Suprapubic skin (tissue), 4 donors: Measurements from ENCODE around the gene HSP90B1. TPM values are rescaled to one million over a fixed set of nuclear protein-coding genes. Genes with fewer than 3 reads are reported as not detected.

Source experiments
- DNase-seq, 2 donors: peaks; one replicate each; pipeline ENCODE4 v3.0.0-alpha.2; 2019; ENCODE audit warnings: low spot score in 2 of 2
- H3K27ac ChIP-seq: fragments of 200-600 bp; sonication (generic); one replicate; pipeline ENCODE4 v1.5.1; 2019
- H3K27me3 ChIP-seq: fragments of 200-600 bp; sonication (generic); one replicate; pipeline ENCODE4 v1.5.1; 2019
- H3K36me3 ChIP-seq: fragments of 200-600 bp; sonication (generic); one replicate; pipeline ENCODE4 v1.5.1; 2019
- H3K4me1 ChIP-seq: fragments of 200-600 bp; sonication (generic); one replicate; pipeline ENCODE4 v1.5.1; 2019
- H3K4me3 ChIP-seq: fragments of 200-600 bp; sonication (generic); one replicate; pipeline ENCODE4 v1.5.1; 2019; ENCODE audit warnings: mild to moderate bottlenecking
- H3K9me3 ChIP-seq: fragments of 200-600 bp; sonication (generic); one replicate; pipeline ENCODE4 v1.5.1; 2019
- EP300 ChIP-seq: sonication (generic); formaldehyde crosslinking; IDR thresholded peaks from one replicate; pipeline ENCODE4 v1.6.1; 2017; ENCODE audit warnings: antibody characterized with exemption
- POLR2A ChIP-seq, 2 donors: fragments of 450-650 bp; IDR thresholded peaks; one replicate each; pipeline ENCODE4 v1.6.1; 2017; ENCODE audit warnings: antibody characterized with exemption in 2 of 2, mild to moderate bottlenecking in 2 of 2, moderate library complexity in 2 of 2
- POLR2AphosphoS5 ChIP-seq, 3 donors: sonication (generic); formaldehyde crosslinking; IDR thresholded peaks; one replicate each; pipeline ENCODE4 v1.6.1; 2017; ENCODE audit warnings: antibody characterized with exemption in 3 of 3
- WGBS: methylation state at CpG from one replicate; pipeline ENCODE4 v1.1.5; 2018; 5-methylcytosine and 5-hydroxymethylcytosine counted together
- total RNA-seq, 4 donors: library from RNA; depleted of rRNA; stranded (reverse); fragments of >200 nt; gene quantifications; one replicate each; pipeline ENCODE4 v1.1.0, GENCODE V29; 2016
- TF ChIP-seq, protein P1 (sequence below), 2 donors: fragments of 200-600 bp in 1 of 2; fragments of 450-650 bp in 1 of 2; sonication (generic) in 1 of 2; IDR thresholded peaks; one replicate each; pipeline ENCODE4 v1.5.1; 2016 to 2019; ENCODE audit warnings: antibody characterized with exemption in 2 of 2, mild to moderate bottlenecking in 1 of 2, moderate library complexity in 1 of 2

HSP90B1 gene
- total RNA-seq, 4 donors from 2014 or later = 138 to 156 (median 141) TPM

DNA sequence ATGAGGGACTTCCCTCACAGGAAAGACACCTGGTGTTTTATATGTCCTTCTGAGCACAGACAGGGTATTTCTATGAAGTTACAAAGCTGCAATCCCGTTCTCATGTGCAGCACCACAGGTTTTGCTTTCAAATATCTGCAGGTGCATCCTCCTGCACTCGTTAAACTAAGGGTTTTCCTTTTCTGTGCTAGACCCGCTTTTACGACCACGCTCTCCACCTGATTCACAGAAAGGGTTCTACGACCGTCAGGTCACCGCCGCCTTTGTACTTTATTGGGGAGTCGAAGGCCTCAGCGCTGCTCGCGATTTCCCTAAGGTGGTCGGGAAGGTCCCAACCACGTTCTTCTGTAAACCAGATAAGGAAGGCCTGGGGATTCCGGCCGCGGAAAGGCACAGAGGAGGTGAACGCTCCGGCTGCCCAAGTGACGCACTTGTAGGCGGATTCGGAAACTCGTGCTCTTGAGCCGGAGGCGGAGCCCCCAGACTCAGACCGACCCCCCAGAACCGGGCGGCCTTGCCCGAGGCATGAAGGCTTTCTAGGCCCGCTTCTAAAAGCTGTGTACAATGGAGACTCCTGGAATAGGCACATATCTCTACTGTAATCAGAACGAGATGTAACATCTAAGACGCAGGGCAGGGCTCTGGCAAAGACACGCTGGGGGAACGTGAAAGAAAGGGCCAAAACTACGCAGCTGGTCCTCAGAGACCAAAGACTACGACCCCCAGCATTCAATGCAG, 995 bp upstream of the HSP90B1 start:
- Histone ChIP-seq H3K4me1 (peaks cover 40% of the 10 kb centered on the region), H3K36me3 (peaks cover 10% of the 10 kb centered on the region), H3K27ac (peak overlapping the region; percentile 86), H3K4me3 (peak overlapping the region; percentile 86), H3K27me3 (no peaks in the 10 kb centered on the region), H3K9me3 (no peaks in the 10 kb centered on the region)
- peak in 1 of 2 donors; percentile 61 for TF ChIP-seq POLR2A (IDR thresholded peaks at IDR 0.05)
- TF ChIP-seq EP300 = no peak
- peak in 1 of 3 donors; percentile 52 for TF ChIP-seq POLR2AphosphoS5 (IDR thresholded peaks at IDR 0.05)
- TF ChIP-seq, protein P1, sequence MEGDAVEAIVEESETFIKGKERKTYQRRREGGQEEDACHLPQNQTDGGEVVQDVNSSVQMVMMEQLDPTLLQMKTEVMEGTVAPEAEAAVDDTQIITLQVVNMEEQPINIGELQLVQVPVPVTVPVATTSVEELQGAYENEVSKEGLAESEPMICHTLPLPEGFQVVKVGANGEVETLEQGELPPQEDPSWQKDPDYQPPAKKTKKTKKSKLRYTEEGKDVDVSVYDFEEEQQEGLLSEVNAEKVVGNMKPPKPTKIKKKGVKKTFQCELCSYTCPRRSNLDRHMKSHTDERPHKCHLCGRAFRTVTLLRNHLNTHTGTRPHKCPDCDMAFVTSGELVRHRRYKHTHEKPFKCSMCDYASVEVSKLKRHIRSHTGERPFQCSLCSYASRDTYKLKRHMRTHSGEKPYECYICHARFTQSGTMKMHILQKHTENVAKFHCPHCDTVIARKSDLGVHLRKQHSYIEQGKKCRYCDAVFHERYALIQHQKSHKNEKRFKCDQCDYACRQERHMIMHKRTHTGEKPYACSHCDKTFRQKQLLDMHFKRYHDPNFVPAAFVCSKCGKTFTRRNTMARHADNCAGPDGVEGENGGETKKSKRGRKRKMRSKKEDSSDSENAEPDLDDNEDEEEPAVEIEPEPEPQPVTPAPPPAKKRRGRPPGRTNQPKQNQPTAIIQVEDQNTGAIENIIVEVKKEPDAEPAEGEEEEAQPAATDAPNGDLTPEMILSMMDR (IDR thresholded peaks at IDR 0.05) = no peak
- peak; percentile 93 to 94 for DNase-seq
- 2% methylated on average over 35 of the region's 37 CpGs for WGBS

DNA sequence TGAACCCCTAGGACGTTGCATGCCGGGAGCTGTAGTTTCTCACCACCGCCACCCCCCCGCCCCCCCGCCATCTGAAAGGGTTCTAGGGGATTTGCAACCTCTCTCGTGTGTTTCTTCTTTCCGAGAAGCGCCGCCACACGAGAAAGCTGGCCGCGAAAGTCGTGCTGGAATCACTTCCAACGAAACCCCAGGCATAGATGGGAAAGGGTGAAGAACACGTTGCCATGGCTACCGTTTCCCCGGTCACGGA, 501 bp upstream of the HSP90B1 start:
- no peak for TF ChIP-seq POLR2A (IDR thresholded peaks at IDR 0.05)
- TF ChIP-seq EP300 = no peak
- no peak for TF ChIP-seq POLR2AphosphoS5 (IDR thresholded peaks at IDR 0.05)
- TF ChIP-seq, protein P1 (IDR thresholded peaks at IDR 0.05) = no peak
- peak overlapping the region; percentile 86 for H3K27ac ChIP-seq
- WGBS = 0% methylated on average over 10 of the region's 18 CpGs
- H3K4me3 ChIP-seq = peak overlapping the region; percentile 86
- H3K36me3 ChIP-seq = peaks cover 15% of the 10 kb centered on the region
- H3K27me3 ChIP-seq = no peaks in the 10 kb centered on the region
- no peak for DNase-seq
- peaks cover 42% of the 10 kb centered on the region for H3K4me1 ChIP-seq
- H3K9me3 ChIP-seq = no peaks in the 10 kb centered on the region

DNA sequence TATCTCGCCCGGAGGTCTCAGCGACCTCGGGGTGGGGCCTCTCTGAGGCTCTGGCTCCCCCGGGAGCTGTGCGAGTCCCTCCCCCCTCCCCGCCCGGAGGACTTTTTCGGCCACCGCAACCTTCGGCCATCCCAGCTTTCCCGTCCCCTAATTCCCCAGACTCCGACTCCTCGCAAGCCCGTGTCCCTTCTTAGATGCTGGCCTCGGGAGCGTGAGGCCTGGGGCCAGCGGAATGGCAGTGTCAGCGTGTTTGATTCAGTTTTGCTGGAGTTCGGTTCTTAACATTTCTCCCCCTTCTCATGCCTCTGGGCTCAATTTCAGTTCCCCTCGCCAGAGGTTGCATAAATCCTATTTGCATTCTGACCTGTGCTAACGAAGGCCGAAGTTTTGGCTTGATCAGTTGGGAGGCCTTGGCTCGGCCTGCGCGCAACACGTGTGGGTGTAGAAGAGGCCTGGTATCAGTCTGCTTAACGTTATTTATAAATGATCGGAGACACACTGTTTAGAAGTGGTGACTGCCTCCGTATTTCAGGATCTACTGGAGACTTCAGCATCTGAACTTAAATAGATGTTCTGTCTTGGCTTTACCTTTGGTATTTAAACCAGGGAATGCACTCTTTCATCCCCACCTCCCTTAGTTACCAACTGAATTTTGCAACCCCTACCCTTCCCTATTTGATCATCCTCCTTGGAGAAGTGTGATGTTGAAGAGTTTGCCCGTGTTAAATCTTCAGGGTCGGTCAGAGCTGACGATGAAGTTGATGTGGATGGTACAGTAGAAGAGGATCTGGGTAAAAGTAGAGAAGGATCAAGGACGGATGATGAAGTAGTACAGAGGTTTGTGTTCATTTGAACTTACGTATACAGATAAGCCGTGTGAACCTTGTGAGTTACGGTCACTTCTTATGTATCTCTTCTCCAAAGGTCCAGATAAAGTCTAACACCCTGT, 851 bp downstream of the HSP90B1 start:
- H3K4me3 ChIP-seq = peak overlapping the region; percentile 86
- TF ChIP-seq EP300 = no peak
- WGBS = 1% methylated on average over 37 of the region's 37 CpGs
- no peaks in the 10 kb centered on the region for H3K9me3 ChIP-seq
- peak overlapping the region; percentile 87 for H3K27ac ChIP-seq
- peaks cover 28% of the 10 kb centered on the region for H3K36me3 ChIP-seq
- DNase-seq = peak; percentile 73 to 82
- H3K4me1 ChIP-seq = peaks cover 46% of the 10 kb centered on the region
- H3K27me3 ChIP-seq = no peaks in the 10 kb centered on the region

DNA sequence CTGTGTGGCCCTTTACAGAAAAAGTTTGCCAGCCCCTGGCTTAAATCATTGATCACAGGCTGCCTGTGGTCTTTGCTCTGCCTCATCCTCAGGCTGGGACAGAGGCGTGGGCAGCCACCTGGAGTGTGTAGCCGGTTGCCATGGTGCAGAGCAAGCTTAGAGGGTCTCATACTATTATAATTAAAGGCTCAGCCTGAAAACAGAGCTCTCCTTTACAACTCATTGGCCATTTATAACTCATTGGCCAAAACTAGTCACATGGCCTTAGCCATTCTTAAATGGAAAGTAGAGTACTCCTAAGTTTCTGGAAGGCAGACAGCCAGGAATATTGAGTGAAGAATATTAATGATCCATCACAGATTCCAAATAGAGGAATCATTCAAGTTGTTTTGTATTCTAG, 3.0 kb downstream of the HSP90B1 start:
- Histone ChIP-seq H3K36me3 (peaks cover 48% of the 10 kb centered on the region), H3K4me1 (peaks cover 44% of the 10 kb centered on the region), H3K27ac (no peak overlapping the region), H3K27me3 (no peaks in the 10 kb centered on the region), H3K9me3 (no peaks in the 10 kb centered on the region), H3K4me3 (no peak overlapping the region)
- DNase-seq = no peak
- WGBS = 68% methylated on average over 2 of the region's 2 CpGs
- TF ChIP-seq, protein P1 (IDR thresholded peaks at IDR 0.05) = no peak
- TF ChIP-seq POLR2A (IDR thresholded peaks at IDR 0.05) (no peak), EP300 (no peak), POLR2AphosphoS5 (IDR thresholded peaks at IDR 0.05) (no peak)

DNA sequence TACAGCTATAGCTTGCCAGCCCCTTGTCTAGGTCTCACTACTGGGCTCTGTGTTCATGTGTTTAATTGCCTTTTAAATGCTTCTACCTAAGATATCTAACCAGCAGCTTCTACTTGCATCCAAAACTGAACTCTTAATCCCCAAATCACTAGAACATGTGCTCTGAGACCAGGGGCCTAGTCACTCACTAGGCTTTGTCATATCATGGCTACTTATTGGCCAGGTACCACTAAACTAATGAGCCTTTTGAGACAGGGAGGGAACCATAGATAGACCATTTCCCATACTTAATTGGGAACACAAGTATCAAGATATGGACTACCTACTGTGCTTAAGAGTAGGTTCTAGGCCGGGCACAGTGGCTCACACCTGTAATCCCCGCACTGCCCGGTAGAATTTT, 6.5 kb downstream of the HSP90B1 start:
- H3K27ac ChIP-seq = no peak overlapping the region
- H3K27me3 ChIP-seq = no peaks in the 10 kb centered on the region
- no peaks in the 10 kb centered on the region for H3K9me3 ChIP-seq
- no peak overlapping the region for H3K4me3 ChIP-seq
- DNase-seq = no peak
- H3K4me1 ChIP-seq = peaks cover 26% of the 10 kb centered on the region
- H3K36me3 ChIP-seq = peaks cover 81% of the 10 kb centered on the region
- TF ChIP-seq POLR2AphosphoS5 (IDR thresholded peaks at IDR 0.05) (no peak), POLR2A (IDR thresholded peaks at IDR 0.05) (no peak), EP300 (no peak)
- TF ChIP-seq, protein P1 (IDR thresholded peaks at IDR 0.05) = no peak
- 97% methylated on average over 3 of the region's 3 CpGs for whole genome bisulfite sequencing
